GM19468 (cell line): ENCODE data around the gene FLVCR2.
A peak's percentile ranks its signal among the peaks of the same experiment; 100 is the strongest.

ENCODE experiments used
- ATAC-seq: cut with Tn5 transposase; IDR thresholded peaks from one replicate; pipeline ENCODE4 v1.9.1; 2021; ENCODE audit warnings: mild to moderate bottlenecking, moderate library complexity, moderate number of reproducible peaks; ENCODE audit not compliant: unreplicated experiment; ENCODE audit errors: extremely low read depth

Gene FLVCR2, protein sequence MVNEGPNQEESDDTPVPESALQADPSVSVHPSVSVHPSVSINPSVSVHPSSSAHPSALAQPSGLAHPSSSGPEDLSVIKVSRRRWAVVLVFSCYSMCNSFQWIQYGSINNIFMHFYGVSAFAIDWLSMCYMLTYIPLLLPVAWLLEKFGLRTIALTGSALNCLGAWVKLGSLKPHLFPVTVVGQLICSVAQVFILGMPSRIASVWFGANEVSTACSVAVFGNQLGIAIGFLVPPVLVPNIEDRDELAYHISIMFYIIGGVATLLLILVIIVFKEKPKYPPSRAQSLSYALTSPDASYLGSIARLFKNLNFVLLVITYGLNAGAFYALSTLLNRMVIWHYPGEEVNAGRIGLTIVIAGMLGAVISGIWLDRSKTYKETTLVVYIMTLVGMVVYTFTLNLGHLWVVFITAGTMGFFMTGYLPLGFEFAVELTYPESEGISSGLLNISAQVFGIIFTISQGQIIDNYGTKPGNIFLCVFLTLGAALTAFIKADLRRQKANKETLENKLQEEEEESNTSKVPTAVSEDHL

DNA sequence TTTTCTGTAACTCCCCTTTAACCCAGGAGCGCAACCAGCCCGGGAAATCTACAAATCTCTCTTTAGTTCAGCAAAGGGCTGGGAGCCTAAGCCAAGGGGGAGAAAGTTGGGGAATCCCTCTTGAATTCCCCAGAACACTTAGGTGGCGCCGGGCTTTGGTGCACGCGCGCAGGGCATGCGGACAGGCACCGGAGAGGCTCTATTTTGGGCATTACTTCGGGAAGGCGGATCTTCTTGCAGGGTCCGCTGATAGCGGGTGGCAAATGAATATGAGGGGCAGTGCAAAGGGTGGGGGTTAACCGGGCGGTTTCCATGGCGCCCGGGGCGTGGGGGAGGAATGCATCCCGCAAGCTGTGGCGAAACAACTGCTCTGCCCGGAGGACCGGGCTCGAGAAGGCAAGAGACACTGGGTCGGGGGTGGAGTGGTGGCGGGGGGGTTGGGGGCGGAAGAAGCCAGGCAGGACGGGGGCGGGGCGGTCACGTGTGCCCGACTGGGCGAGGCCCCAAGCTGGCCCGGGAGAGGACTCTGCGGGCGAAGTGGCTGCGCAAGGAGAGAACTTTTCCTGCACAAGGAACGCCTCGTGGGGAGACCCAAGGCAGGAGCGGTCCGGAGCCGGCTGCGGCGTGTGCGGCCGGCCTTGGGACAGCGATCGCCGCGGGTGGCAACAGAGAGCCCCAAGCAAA is at the start of gene FLVCR2:
TSS of gene FLVCR2 (plus strand) at position 519 of the 684 bp plus-strand sequence. CDS start 353 bp downstream, outside the sequence.
- no peak for ATAC-seq

DNA sequence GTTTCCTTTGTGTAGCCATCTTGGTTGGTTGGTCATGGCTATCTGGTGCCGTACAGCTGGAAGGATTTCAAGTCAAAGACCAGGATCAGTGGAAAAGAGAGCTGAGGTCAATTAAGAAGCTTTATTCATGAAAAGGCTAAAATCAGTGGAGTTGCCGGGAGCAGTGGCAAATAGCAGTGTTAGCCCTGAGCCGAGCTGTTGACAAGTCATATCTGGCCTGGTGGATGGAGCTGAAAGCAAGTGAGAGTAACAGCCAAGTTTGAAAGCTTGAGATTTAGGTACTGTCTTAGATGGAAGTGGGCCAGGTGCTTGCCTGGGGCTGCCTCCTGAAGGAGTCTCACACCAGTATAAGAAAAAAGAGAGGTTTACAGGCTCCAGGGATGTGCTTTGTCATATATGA is 47.2 kb upstream of the FLVCR2 start:
- no peak for ATAC-seq

DNA sequence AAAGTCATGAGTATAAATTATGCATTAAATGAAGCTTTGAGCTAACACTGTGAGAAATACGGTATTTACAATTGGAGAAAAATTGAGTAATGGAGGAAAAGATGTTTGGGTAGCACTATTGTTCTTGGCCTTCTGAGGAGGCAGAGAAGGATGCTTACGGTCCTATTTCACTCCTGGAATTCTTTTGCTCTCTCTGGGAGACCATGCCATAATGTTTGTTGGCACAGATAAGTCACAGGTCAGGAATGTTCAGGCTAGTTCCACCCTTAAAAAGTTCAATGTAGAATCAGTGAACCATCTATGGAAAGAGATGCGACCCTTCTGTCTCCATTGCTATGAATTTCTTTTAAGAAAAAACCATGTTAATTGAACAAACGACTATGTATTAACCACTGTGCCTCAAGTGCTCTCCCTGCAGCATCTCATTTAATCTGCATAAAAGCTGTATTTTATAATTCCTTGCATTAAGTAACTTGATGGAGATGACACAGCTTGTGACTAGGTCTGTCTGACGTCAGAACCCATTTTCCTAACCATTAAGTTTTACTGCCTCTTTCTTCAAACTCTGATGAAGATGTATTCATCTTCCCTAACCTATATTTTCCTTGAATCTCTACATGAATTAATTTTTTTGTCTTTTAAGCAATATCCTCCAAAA is 46.6 kb upstream of the FLVCR2 start:
- ATAC-seq: no peak

DNA sequence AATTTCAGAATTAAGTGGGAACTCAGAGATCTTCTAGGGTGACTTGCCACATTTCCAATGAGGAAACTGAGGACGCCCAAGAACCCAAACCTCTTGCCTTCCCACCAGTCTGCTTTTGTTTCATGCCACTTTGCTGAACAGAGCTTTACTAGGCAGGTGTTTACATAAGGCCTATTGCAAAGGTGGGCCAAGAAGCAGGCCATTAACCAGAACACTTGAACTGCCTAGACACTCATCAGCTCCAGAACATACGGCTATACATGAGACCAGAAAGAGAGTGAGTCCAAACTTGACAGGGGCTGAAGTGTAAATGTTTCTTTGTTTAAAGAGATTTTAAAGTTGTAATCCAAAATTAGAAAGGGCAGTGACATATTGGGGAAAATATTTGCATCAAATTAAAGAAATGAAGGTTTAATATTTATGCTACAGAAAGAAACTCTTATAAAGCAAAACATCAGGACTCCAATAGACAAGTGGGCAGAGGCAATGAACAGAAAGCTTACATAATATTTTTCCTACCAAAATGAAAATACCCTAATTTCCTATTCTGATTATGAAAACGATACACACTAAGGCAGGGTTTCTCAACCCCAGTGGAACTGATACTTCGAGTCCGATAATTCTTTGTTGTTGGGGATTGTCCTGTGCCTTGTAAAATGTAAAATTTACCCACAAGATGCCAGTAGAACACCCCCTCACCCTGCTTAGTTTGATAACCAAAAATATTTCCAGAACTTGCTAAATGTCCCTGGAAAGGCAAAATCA is 44.4 kb upstream of the FLVCR2 start:
- no peak for ATAC-seq

DNA sequence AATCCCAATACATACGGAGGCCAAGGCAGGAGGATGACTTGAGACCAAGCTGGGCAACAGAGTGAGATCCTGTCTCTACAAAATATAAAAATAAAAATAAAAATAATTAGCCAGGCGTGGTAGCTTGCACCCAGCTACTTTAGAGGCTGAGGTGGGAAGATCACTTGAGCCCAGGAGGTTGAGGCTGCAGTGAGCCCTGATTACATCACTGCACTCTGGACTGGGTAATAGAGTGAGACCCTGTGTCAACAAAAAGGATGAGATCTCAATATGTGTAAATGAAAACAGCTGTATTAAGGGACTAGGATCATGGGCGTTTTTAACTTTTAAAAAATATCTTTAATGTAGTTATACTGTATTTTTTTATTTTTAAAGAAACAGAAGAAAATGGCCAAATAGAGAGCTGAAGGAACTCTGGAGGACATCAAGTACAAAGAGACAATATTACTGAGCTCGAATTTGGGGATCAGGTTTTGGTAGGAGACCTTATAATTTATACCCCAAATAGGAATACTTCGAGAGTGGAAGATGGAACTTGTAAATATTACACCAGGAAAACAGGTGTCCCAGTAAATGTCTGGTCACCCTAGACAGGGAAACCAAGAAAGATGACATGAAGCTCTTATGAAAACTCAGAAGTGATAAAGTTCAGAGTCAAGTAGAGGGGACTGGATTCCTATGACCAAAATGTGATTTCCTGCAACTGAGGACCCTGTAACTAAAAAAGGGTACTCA is 43.1 kb upstream of the FLVCR2 start:
- no peak for ATAC-seq

DNA sequence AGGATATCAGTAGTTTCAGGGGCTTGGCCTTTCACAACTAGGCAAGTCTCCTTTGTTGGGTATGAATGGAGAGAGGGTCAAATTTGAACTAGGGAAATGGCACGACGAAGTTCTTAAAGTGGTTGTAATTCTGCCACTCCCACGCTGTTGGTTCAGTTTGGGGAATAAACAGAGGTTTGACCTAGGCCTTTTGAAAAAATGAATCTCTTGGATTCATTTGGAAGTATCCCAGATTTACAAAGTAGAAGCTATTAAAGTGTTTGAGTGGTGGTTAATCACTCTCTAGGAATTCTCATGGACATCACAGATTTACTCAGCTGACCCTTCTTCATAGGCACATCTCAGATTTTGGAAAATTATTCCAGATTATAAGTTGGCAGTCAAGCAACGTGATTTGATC is 41.3 kb upstream of the FLVCR2 start:
- no peak for ATAC-seq

DNA sequence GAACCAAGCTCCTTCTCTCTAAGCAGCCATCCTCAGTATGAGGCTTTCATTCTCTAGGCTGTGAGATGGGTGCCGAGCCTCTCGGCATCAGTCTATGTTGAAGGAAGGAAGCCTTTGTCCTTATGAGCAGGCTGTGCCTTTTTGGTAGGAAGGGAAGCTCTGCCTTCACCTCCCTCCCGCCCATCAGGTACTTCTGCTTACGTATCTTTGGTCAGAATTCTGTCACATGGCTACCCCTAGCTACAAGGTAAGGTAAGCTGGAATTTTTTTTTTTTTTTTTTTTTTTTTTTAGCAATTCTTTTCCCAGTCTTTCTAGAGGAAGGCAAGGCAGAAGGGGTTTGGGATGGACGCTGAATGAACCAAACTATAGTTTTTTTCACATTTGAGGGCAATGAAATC is 39.3 kb upstream of the FLVCR2 start:
- no peak for ATAC-seq

DNA sequence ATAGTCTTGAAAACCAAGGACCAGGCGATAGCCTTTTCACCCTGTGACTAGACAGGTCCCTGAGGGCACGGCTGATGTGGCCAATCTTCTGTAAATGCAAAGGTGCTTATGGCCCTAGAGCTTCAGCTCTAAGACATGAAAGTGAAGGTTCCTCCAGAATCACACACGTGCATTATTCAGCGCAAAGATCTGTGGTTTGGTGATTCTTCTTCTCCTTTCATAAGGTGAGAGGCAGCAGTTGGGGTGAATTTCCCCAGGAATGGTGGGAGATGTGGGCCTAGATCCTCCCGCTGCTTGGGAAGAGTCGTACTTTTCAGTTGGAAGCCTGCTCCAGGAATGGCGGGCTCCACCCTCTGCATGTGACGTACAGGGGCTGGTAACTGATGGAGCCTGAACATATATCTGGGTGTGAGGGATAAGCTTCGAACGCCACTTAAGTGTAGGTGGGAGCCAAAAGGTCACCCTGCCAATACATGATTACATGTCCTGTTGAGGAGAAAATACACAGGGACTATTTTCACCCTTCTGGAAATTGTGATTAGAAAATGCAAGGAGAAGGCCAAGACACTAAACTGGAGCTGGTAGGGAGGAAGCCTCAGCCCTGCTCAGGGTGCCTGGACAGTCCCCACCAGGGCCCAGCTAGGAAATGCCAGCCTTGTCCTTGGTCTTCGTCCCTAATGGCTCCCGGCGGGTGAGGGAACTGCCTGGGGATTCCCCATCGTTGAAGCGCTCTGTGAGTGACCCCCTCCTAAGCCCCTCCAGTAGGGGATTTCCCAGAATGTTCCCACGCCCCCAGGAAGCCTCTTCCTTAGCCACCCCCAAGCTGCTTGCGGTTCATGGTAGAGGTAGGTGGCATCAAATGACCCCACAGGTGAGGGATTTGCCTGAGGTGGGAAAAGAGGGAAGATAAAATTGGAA is 38.6 kb upstream of the FLVCR2 start:
- ATAC-seq: peak; percentile 39

DNA sequence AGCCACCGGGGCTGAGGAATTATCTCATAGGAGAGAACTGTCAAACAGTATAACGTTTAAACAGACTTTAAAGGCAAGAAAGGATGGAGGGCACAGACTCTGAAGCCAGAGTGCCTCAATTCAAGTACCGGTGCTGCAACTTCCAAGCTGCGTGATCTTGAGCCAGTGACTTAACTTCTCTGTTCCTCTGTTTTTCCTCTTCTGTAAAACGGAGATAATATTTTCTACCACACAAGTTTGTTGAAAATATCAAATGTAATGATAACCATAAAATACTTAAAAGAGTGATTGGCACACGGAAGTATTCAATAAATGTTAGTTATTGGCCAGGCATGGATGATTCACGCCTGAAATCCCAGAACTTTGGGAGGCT is 38.0 kb upstream of the FLVCR2 start:
- no peak for ATAC-seq

DNA sequence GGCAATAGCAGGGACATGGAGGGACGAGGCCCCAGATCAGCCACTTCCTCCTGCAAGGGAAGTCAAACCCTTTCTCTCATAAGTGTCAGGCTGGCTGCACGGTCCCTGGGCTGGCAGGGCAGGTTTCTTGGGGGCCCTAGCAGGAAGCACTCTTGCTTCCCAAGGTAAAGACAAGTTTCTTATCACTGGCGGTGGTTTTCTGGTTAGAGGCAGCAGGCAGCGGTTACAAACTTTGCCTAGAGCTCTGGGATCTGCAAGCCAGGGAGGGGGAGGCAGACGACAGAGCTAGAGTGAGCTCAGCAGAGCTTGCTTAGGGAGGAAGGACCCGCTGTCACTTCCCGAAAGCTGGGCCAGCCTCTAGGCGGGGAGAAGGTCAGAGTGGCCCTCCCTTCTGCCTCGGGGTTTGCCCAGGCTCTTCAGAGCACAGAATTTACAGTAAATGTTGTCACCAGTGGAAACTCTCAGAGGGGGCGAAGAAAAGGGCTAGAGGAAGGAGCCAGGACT is 35.8 kb upstream of the FLVCR2 start:
- ATAC-seq: peak; percentile 54

DNA sequence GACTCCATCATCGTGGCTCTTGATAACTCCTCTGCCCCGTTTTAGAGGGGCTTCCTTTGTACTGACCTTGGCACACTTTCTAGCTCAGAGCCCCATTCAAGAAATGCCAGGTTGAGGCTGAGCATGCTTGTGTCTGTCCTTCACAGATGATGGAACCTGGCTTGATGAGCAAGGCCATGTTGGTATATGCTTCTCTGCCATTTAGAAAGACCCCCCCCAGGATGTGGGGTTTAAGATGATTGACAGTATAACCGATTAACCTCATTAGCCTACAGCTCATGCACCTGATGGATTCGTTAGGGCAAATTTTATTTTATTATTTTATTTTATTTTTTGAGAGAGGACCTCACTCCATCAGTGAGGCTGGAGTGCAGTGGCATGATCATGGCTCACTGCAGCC is 35.2 kb upstream of the FLVCR2 start:
- ATAC-seq: no peak

DNA sequence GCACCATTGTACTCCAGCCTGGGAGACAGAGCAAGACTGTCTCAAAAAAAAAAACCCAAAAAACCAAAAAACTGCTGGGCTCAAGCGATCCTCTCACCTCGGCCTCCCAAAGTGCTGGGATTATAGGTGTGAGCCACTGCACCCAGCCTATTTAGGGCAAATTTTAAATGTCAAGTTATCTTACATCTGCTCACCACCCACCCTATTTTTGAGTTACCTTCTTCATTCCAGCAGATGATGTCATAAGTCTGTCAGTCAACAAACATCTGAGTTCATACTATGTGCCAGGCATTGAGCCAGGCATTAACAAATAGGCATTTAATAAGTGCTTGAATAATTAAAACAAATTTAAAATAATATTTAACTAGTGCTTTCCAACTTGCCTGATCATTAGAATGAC is 34.6 kb upstream of the FLVCR2 start:
- no peak for ATAC-seq

DNA sequence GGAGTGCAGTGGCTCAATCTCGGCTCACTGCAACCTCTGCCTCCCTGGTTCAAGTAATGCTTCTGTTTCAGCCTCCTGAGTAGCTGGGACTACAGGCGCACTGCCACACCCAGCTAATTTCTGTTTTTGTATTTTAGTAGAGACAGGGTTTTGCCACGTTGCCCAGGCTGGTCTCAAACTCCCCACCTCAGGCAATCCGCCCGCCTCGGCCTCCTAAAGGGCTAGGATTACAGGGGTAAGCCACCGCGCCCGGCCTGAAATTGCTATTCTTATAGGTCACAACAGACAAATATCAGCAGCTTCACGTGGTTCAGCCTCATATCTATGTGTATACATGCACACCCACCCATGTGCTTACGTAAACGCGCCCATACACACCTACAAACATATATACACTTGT is 32.5 kb upstream of the FLVCR2 start:
- no peak for ATAC-seq

DNA sequence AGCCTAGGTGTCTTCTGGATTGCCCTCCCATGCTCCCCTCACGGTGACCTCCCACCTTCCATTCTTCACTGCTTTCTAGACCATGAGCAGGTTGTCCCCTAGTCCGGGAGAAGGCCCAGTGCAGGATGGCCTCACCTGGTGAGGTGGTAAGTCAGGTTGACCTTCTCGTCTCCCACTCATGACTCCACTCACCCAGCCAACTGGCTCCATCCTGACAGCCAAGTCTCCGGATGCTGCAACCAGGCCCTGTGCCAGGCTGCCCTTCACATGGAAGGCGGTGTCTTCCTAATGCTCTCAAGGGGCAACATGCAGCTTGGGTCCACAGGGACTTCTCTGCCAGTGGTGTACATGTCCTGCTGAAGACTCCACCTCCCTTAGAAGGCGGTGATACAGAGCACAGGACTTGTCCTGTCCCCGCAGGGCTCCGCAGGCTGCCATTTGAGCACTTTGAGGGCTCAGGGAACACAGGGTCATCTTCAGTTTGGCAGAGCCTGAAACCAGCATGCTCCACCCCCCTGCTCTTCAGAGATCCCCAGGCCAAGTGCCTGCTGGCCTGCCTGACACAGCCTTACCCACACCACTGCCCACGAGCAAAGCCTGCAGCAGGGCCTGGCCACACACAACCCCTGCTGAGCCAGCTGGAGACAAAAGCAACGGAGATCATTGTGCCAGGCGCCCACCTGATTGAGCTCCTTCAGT is 30.7 kb upstream of the FLVCR2 start:
- no peak for ATAC-seq

DNA sequence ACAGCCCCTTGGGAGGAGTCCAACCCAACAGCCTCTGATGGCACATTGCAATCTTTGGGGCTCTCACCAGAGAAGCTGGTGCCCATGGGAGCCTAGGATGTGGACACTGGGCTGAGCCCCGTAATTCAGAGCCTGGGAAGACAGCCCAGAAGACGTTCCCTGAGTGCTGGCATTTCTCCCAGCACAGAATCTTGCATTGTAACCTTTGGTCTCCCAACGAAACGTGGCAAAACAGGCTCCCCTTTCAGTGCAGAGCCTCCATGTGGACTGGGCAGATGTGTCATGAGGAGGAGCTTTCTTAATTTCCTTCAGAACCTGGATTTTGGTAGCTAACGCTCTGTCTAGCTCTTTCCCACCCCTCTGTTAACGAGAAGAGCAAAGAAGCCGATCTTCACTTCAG is 29.9 kb upstream of the FLVCR2 start:
- no peak for ATAC-seq

DNA sequence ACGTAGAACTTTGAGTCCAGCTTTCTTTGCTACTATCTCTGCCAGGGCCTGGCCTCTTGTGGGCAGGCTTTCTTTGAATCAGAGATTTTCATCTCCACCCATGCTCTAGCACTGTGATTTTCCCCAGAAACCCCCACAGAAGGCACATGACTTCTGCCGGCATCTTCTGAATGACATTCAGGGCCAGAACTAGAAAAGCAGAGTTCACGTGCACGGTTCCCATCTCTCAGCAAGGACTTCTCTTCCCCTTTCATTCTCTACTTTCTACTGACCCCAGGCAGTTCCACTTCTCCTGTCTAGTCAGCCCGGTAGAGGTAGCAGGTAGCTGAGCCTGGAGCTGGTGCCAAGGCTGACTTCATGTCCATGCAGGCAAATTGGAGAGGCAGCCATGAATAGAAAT is 29.3 kb upstream of the FLVCR2 start:
- peak; percentile 54 for ATAC-seq

DNA sequence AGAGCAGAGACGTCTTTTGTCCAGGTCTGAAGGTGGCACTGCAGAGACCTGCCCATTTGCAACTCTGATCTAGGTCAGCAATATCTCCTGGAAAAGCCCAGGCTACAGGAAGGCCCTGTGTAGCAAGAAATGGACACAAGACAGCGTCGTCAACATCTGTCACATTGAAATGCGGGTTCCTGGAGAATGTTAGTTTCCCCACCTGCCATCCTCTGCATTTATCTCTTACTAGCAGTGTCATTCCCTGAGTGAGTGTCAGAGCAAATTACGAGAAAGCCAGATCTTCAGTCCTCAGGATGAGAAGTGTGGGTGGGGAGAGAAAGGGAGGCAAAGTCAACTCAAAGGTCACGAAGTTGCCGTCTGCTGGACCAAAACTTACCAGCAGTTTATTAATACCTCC is 27.4 kb upstream of the FLVCR2 start:
- ATAC-seq: no peak

DNA sequence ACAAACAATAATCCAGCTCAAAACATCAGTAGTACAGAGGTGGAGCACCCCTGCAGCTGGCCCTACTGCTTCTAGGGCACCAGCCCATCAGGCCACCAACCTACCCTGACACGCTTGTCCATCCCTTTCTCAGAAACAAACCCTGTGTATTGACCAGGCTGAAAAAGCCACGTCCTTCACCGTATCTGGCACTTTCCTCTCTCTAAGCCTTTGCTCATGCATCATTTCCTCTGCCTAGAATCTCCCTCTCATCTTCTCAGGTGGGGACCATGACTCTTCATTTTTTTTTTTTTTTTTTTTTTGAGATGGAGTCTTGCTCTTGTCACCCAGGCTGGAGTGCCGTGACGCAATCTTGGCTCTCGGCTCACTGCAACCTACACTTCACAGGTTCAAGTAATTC is 25.3 kb upstream of the FLVCR2 start:
- no peak for ATAC-seq
